Karpas-422 (cell line): ENCODE results near the gene ADAMTSL3. TPM values are rescaled to one million over a fixed set of nuclear protein-coding genes. Genes with fewer than 3 reads are reported as not detected.

Experiments used
- DNase-seq: peaks from one replicate; pipeline ENCODE4 v3.0.0-alpha.2; 2015
- H2AFZ ChIP-seq: fragments of 200-600 bp; sonication (generic); 2 replicates; pipeline ENCODE4 v1.6.1; 2014; ENCODE audit warnings: antibody characterized with exemption, low read length, mixed read lengths
- H3K27ac ChIP-seq: fragments of 200-600 bp; sonication (generic); 2 replicates; pipeline ENCODE4 v1.5.1; 2014; ENCODE audit warnings: mild to moderate bottlenecking, low read length, moderate library complexity
- H3K27me3 ChIP-seq: fragments of 200-600 bp; sonication (generic); 2 replicates; pipeline ENCODE4 v1.6.1; 2014; ENCODE audit warnings: low read length, mixed read lengths
- H3K36me3 ChIP-seq: fragments of 200-600 bp; sonication (generic); 2 replicates; pipeline ENCODE4 v1.6.1; 2014; ENCODE audit warnings: low read length, mixed read lengths; ENCODE audit not compliant: insufficient read depth
- H3K4me1 ChIP-seq: fragments of 200-600 bp; sonication (generic); 2 replicates; pipeline ENCODE4 v1.6.1; 2014; ENCODE audit warnings: mild to moderate bottlenecking, low read length, mixed read lengths
- H3K4me2 ChIP-seq: fragments of 200-600 bp; sonication (generic); 2 replicates; pipeline ENCODE4 v1.6.1; 2014; ENCODE audit warnings: low read length, low read depth, mild to moderate bottlenecking; ENCODE audit not compliant: poor library complexity, severe bottlenecking
- H3K4me3 ChIP-seq: fragments of 200-600 bp; sonication (generic); 2 replicates; pipeline ENCODE4 v1.5.1; 2014; ENCODE audit warnings: mild to moderate bottlenecking, antibody characterized with exemption, low read length, mixed read lengths
- H3K79me2 ChIP-seq: fragments of 200-600 bp; sonication (generic); 2 replicates; pipeline ENCODE4 v1.6.1; 2014; ENCODE audit warnings: mild to moderate bottlenecking, low read length, mixed read lengths
- H3K9ac ChIP-seq: fragments of 200-600 bp; sonication (generic); 2 replicates; pipeline ENCODE4 v1.6.0; 2014; ENCODE audit warnings: low read length
- H3K9me2 ChIP-seq: fragments of 200-600 bp; sonication (generic), shearing (Covaris generic); replicated peaks from 2 replicates; pipeline ENCODE4 v1.6.0; 2014; ENCODE audit warnings: mild to moderate bottlenecking, low read length, moderate library complexity; ENCODE audit not compliant: insufficient read depth
- H3K9me3 ChIP-seq: fragments of 300-700, 200-600 bp; sonication (generic); 2 replicates; pipeline ENCODE4 v1.6.1; 2014; ENCODE audit warnings: low read length, mixed read lengths
- H4K20me1 ChIP-seq: fragments of 200-600 bp; sonication (generic); 2 replicates; pipeline ENCODE4 v1.6.1; 2014; ENCODE audit warnings: mild to moderate bottlenecking, antibody characterized with exemption, low read length, low read depth; ENCODE audit not compliant: insufficient read depth
- total RNA-seq: library from RNA; depleted of rRNA; stranded (reverse); fragments of >200 nt; shearing (Covaris generic); gene quantifications from 2 replicates; pipeline ENCODE4 v1.2.3, GENCODE V29; 2014; ENCODE audit warnings: low replicate concordance

Gene ADAMTSL3
- total RNA-seq, 1 experiment from 2014 or later = not detected

DNA sequence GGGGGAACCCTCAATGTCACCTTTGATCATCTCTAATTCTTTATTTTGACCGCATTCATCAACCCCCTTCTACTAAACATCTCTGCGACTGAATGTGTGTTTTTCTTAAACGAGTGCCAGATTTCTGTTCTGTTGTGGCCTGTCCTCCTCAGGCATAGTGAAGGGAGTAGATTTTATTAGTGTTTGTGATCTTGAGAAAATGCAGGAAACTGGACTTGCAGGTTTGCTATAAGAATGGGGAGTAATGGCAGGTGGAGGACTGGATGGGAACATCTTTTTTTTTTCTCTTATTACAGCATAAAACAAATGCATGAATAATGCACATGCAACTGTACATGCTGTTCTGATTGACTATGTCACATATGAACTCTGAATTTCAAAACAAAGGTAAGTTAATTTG, 59.3 kb downstream of the ADAMTSL3 start:
- no peaks in the 10 kb centered on the region for H3K27me3 ChIP-seq
- no peak overlapping the region for H3K4me3 ChIP-seq
- no peaks in the 10 kb centered on the region for H3K4me1 ChIP-seq
- no peaks in the 10 kb centered on the region for H4K20me1 ChIP-seq
- H3K36me3 ChIP-seq = no peaks in the 10 kb centered on the region
- no peak overlapping the region for H3K4me2 ChIP-seq
- no peak overlapping the region for H2AFZ ChIP-seq
- H3K9ac ChIP-seq = no peak overlapping the region
- H3K27ac ChIP-seq = no peak overlapping the region
- no peak for DNase-seq
- no peaks in the 10 kb centered on the region for H3K79me2 ChIP-seq
- no peaks in the 10 kb centered on the region for H3K9me3 ChIP-seq
- H3K9me2 ChIP-seq = no peaks in the 10 kb centered on the region

DNA sequence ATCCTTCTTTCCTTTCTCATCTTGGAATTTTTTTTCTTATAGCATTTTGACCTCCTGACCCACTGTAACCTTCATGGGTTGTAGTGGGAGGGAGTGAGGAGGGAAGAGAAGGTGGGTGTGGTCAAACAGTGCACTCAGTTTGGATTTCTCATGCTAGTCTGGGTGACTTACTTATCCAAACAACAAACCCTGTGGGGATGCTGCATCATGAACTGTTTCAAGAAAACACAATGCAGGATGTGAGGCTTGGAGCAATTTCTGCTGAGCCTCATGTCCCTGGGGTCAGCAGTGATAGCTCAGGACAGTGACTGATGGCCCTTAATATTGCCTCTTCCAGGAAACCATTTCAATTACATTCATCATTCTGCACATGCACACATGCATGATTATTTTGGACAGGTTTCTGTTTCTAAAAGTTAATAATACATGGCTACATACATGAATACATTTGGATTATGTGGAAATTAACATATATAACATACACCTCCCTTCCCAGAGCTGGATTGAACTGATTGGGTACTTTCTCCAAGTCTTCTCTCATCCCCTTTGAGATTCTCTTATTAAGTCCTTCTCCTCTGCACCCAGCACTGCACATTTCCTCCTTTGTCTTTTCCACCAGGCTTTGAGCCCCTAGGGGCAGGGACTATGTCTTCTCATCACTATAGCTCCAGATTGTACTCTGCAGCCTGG, 61.2 kb downstream of the ADAMTSL3 start:
- no peak overlapping the region for H3K4me3 ChIP-seq
- H3K9me3 ChIP-seq = no peaks in the 10 kb centered on the region
- H3K36me3 ChIP-seq = no peaks in the 10 kb centered on the region
- no peak overlapping the region for H3K9ac ChIP-seq
- H3K27ac ChIP-seq = no peak overlapping the region
- no peak overlapping the region for H3K4me2 ChIP-seq
- H3K27me3 ChIP-seq = no peaks in the 10 kb centered on the region
- H3K79me2 ChIP-seq = no peaks in the 10 kb centered on the region
- DNase-seq = no peak
- no peaks in the 10 kb centered on the region for H3K4me1 ChIP-seq
- no peaks in the 10 kb centered on the region for H4K20me1 ChIP-seq
- H2AFZ ChIP-seq = no peak overlapping the region
- H3K9me2 ChIP-seq = no peaks in the 10 kb centered on the region

DNA sequence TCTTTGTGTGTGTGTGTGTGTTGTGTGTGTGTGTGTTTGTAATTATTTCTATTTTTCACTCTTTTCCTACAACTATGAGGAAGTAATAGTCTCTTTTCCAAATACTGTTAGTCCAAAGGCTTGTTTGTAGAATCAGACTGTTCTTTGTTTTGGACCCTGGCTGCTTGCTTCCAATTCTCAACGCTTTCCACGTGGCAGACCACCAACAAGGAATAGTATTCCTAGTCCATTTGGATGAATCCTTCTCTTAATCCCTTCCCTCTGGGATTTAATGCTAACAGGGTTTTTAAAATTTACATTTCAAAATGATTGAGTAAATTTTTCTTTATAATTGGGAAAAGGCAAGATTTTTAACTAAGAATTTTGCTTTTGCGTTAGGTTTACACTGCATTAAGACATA, 62.7 kb downstream of the ADAMTSL3 start:
- Histone ChIP-seq H3K4me2 (no peak overlapping the region), H3K9ac (no peak overlapping the region), H3K79me2 (no peaks in the 10 kb centered on the region), H3K4me1 (no peaks in the 10 kb centered on the region), H3K36me3 (no peaks in the 10 kb centered on the region), H3K9me3 (no peaks in the 10 kb centered on the region), H3K27me3 (no peaks in the 10 kb centered on the region), H3K9me2 (no peaks in the 10 kb centered on the region), H4K20me1 (no peaks in the 10 kb centered on the region), H3K4me3 (no peak overlapping the region), H3K27ac (no peak overlapping the region), H2AFZ (no peak overlapping the region)
- no peak for DNase-seq

DNA sequence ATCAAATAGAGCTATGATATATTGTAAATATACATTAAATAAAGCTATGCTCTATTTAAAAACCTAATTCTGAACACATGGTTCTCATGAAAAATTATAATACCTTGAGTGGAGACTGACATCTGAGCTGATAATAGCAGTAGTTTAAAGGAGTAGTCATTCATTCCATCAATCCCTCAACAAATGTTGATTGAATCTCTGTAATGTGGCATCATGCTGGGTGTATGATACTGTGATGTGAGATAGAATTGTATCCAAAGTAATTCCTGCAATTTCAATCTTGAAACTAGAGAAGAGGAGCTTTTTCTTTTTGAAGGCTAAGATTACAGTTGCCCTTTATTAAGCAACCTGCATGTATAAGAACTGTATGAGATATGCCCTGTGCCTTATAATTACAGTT, 63.1 kb downstream of the ADAMTSL3 start:
- H3K36me3 ChIP-seq = no peaks in the 10 kb centered on the region
- H3K4me1 ChIP-seq = no peaks in the 10 kb centered on the region
- H2AFZ ChIP-seq = no peak overlapping the region
- H3K27me3 ChIP-seq = no peaks in the 10 kb centered on the region
- DNase-seq = no peak
- no peak overlapping the region for H3K9ac ChIP-seq
- no peaks in the 10 kb centered on the region for H3K9me2 ChIP-seq
- no peaks in the 10 kb centered on the region for H3K9me3 ChIP-seq
- H3K79me2 ChIP-seq = no peaks in the 10 kb centered on the region
- H4K20me1 ChIP-seq = no peaks in the 10 kb centered on the region
- no peak overlapping the region for H3K27ac ChIP-seq
- H3K4me3 ChIP-seq = no peak overlapping the region
- no peak overlapping the region for H3K4me2 ChIP-seq

- Histone ChIP-seq H3K9me2 (no peaks in the 10 kb centered on the region), H3K4me1 (no peaks in the 10 kb centered on the region), H3K27me3 (no peaks in the 10 kb centered on the region), H3K36me3 (no peaks in the 10 kb centered on the region), H3K27ac (no peak overlapping the region), H4K20me1 (no peaks in the 10 kb centered on the region), H3K9ac (no peak overlapping the region), H3K9me3 (no peaks in the 10 kb centered on the region), H3K4me2 (no peak overlapping the region), H3K4me3 (no peak overlapping the region), H2AFZ (no peak overlapping the region), H3K79me2 (no peaks in the 10 kb centered on the region)
- no peak for DNase-seq
Observed at GRCh38 chr15:83720468-83720867, 66.5 kb downstream of the ADAMTSL3 start.

GRCh38 chr15:83721031-83721430, 67.1 kb downstream of the ADAMTSL3 start:
- H3K4me2 ChIP-seq = no peak overlapping the region
- no peaks in the 10 kb centered on the region for H4K20me1 ChIP-seq
- H3K27ac ChIP-seq = no peak overlapping the region
- no peaks in the 10 kb centered on the region for H3K36me3 ChIP-seq
- no peak overlapping the region for H3K9ac ChIP-seq
- H3K9me3 ChIP-seq = no peaks in the 10 kb centered on the region
- H3K4me1 ChIP-seq = no peaks in the 10 kb centered on the region
- H3K9me2 ChIP-seq = no peaks in the 10 kb centered on the region
- no peaks in the 10 kb centered on the region for H3K27me3 ChIP-seq
- no peak overlapping the region for H2AFZ ChIP-seq
- DNase-seq = no peak
- no peaks in the 10 kb centered on the region for H3K79me2 ChIP-seq
- H3K4me3 ChIP-seq = no peak overlapping the region

DNA sequence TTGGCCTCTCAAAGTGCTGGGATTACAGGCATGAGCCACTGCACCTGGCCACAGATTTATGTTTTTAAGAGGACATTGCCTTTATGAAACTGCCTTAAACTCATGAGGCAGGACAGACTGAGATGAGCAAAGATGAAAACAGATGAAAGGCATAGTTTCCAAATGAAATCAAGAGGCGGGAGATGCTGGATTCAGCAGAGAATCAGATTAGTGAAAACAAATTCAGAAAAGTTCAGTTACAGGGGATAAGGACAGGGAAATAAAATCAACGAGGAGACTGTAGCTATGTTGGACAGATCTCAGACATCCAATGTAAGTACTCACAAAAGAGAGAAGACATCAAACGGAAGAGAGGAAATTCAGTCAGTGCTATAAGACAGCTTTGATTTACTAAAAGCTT, 68.1 kb downstream of the ADAMTSL3 start:
- no peak for DNase-seq
- Histone ChIP-seq H3K9me2 (no peaks in the 10 kb centered on the region), H3K79me2 (no peaks in the 10 kb centered on the region), H3K36me3 (no peaks in the 10 kb centered on the region), H3K4me1 (no peaks in the 10 kb centered on the region), H3K9me3 (no peaks in the 10 kb centered on the region), H3K9ac (no peak overlapping the region), H3K4me2 (no peak overlapping the region), H2AFZ (no peak overlapping the region), H3K27ac (no peak overlapping the region), H3K4me3 (no peak overlapping the region), H4K20me1 (no peaks in the 10 kb centered on the region), H3K27me3 (no peaks in the 10 kb centered on the region)

- Histone ChIP-seq H3K9ac (no peak overlapping the region), H3K9me3 (no peaks in the 10 kb centered on the region), H3K9me2 (no peaks in the 10 kb centered on the region), H3K4me1 (no peaks in the 10 kb centered on the region), H3K79me2 (no peaks in the 10 kb centered on the region), H3K4me3 (no peak overlapping the region), H3K27ac (no peak overlapping the region), H4K20me1 (no peaks in the 10 kb centered on the region), H2AFZ (no peak overlapping the region), H3K4me2 (no peak overlapping the region), H3K27me3 (no peaks in the 10 kb centered on the region), H3K36me3 (no peaks in the 10 kb centered on the region)
- no peak for DNase-seq
Observed at GRCh38 chr15:83723216-83723615, 69.3 kb downstream of the ADAMTSL3 start.
